Mesenchymal stem cell (in vitro differentiated cells and primary cell): Measurements from ENCODE around the gene SUMO1.

Experiments
- DNase-seq: peaks from one replicate; pipeline ENCODE4 v3.0.0-alpha.2; 2013
- H2AFZ ChIP-seq: one replicate; pipeline ENCODE4 v1.6.1; 2013; ENCODE audit warnings: low read depth, mild to moderate bottlenecking, control low read depth, inconsistent platforms, low read length, moderate library complexity
- H2AK5ac ChIP-seq: 2 replicates; pipeline ENCODE4 v1.6.1; 2013; ENCODE audit warnings: low read length, moderate library complexity, mild to moderate bottlenecking, inconsistent platforms; ENCODE audit not compliant: severe bottlenecking
- H2BK120ac ChIP-seq: one replicate; pipeline ENCODE4 v1.6.1; 2013; ENCODE audit warnings: low read depth, mild to moderate bottlenecking, inconsistent platforms, low read length, moderate library complexity
- H2BK12ac ChIP-seq, 2 experiments: one replicate each; pipeline ENCODE4 v1.6.1; 2013; ENCODE audit warnings: inconsistent platforms in 2 of 2, low read length in 2 of 2, mild to moderate bottlenecking in 2 of 2, moderate library complexity in 2 of 2, control low read depth in 1 of 2
- H2BK15ac ChIP-seq: one replicate; pipeline ENCODE4 v1.6.1; 2013; ENCODE audit warnings: mild to moderate bottlenecking, low read depth, inconsistent platforms; ENCODE audit not compliant: poor library complexity, severe bottlenecking
- H2BK5ac ChIP-seq: 2 replicates; pipeline ENCODE4 v1.6.1; 2013; ENCODE audit warnings: low read depth, mild to moderate bottlenecking, low read length, control low read depth, inconsistent platforms; ENCODE audit not compliant: poor library complexity, severe bottlenecking
- H3K14ac ChIP-seq, 2 experiments: one replicate each; pipeline ENCODE4 v1.6.1; 2013; ENCODE audit warnings: inconsistent platforms in 2 of 2, low read length in 2 of 2, control low read depth in 1 of 2, mild to moderate bottlenecking in 1 of 2, moderate library complexity in 1 of 2
- H3K18ac ChIP-seq, 2 experiments: one replicate each; pipeline ENCODE4 v1.6.1; 2013; ENCODE audit warnings: inconsistent platforms in 2 of 2, low read length in 2 of 2, control low read depth in 1 of 2, low read depth in 1 of 2, mild to moderate bottlenecking in 1 of 2
- H3K23ac ChIP-seq, 2 experiments: one replicate each; pipeline ENCODE4 v1.6.1; 2013; ENCODE audit warnings: inconsistent platforms in 2 of 2, low read length in 2 of 2, mild to moderate bottlenecking in 2 of 2, moderate library complexity in 2 of 2, control low read depth in 1 of 2
- H3K27ac ChIP-seq: 2 replicates; pipeline ENCODE4 v1.5.1; 2013; ENCODE audit warnings: mild to moderate bottlenecking, moderate library complexity, low read length, control low read depth, inconsistent platforms; ENCODE audit not compliant: poor library complexity, severe bottlenecking
- H3K27me3 ChIP-seq, 2 experiments: 2 replicates each; pipeline versions ENCODE4 v1.6.1 to v1.7.0; 2013; ENCODE audit warnings: low read length in 2 of 2, mild to moderate bottlenecking in 2 of 2, moderate library complexity in 2 of 2, control low read depth in 1 of 2, inconsistent platforms in 1 of 2; ENCODE audit not compliant: control insufficient read depth in 1 of 2, insufficient read depth in 1 of 2
- H3K36me3 ChIP-seq, 2 experiments: 2 replicates each; pipeline versions ENCODE4 v1.6.1 to v1.7.0; 2013; ENCODE audit warnings: low read length in 2 of 2, control low read depth in 1 of 2, inconsistent platforms in 1 of 2, low read depth in 1 of 2, mild to moderate bottlenecking in 1 of 2; ENCODE audit not compliant: insufficient read depth in 2 of 2, control insufficient read depth in 1 of 2
- H3K4ac ChIP-seq, 2 experiments: one replicate each; pipeline ENCODE4 v1.6.1; 2013; ENCODE audit warnings: inconsistent platforms in 2 of 2, low read length in 2 of 2, mild to moderate bottlenecking in 2 of 2, moderate library complexity in 2 of 2, control low read depth in 1 of 2, low read depth in 1 of 2
- H3K4me1 ChIP-seq: 2 replicates; pipeline ENCODE4 v1.6.1; 2013; ENCODE audit warnings: low read depth, low read length, control low read depth; ENCODE audit not compliant: control insufficient read depth, insufficient read depth
- H3K4me2 ChIP-seq: 2 replicates; pipeline ENCODE4 v1.6.1; 2013; ENCODE audit warnings: low read length, mild to moderate bottlenecking, inconsistent platforms; ENCODE audit not compliant: poor library complexity, severe bottlenecking
- H3K4me3 ChIP-seq, 2 experiments: 2 replicates each; pipeline versions ENCODE4 v1.5.1 to v1.7.0; 2013; ENCODE audit warnings: low read length in 2 of 2, mild to moderate bottlenecking in 2 of 2, control low read depth in 1 of 2, low read depth in 1 of 2; ENCODE audit not compliant: insufficient read depth in 1 of 2
- H3K79me1 ChIP-seq: replicated peaks from 2 replicates; pipeline ENCODE4 v1.6.1; 2013; ENCODE audit warnings: mild to moderate bottlenecking, control low read depth, low read length, inconsistent platforms; ENCODE audit not compliant: poor library complexity, severe bottlenecking
- H3K9ac ChIP-seq: 2 replicates; pipeline ENCODE4 v1.7.0; 2013; ENCODE audit warnings: mild to moderate bottlenecking, low read length, moderate library complexity
- H3K9me3 ChIP-seq: 2 replicates; pipeline ENCODE4 v1.7.0; 2013; ENCODE audit warnings: mild to moderate bottlenecking, low read length; ENCODE audit not compliant: control insufficient read depth
- H4K8ac ChIP-seq: one replicate; pipeline ENCODE4 v1.6.1; 2013; ENCODE audit warnings: inconsistent platforms, mild to moderate bottlenecking, low read length, moderate library complexity
- H4K91ac ChIP-seq: one replicate; pipeline ENCODE4 v1.6.1; 2013; ENCODE audit warnings: mild to moderate bottlenecking, low read length, inconsistent platforms
- WGBS: methylation state at CpG from one replicate; pipeline ENCODE4 v1.1.7; 2013; ENCODE audit warnings: mixed read lengths; 5-methylcytosine and 5-hydroxymethylcytosine counted together

Gene SUMO1

GRCh38 chr2:202178346-202178958 lies 59.9 kb downstream of the SUMO1 start:
- Histone ChIP-seq H2BK12ac (no peak overlapping the region), H4K8ac (no peak overlapping the region), H3K9ac (no peak overlapping the region), H3K4me3 (no peak overlapping the region), H3K27me3 (no peaks in the 10 kb centered on the region), H3K4me1 (no peaks in the 10 kb centered on the region), H2AK5ac (no peak overlapping the region), H3K14ac (no peak overlapping the region), H3K27ac (no peak overlapping the region), H2BK5ac (no peak overlapping the region), H3K4ac (no peak overlapping the region), H3K4me2 (no peak overlapping the region), H2BK120ac (no peak overlapping the region), H2AFZ (no peak overlapping the region), H3K36me3 (no peaks in the 10 kb centered on the region), H4K91ac (no peak overlapping the region), H3K9me3 (no peaks in the 10 kb centered on the region), H3K18ac (no peak overlapping the region), H3K23ac (no peak overlapping the region), H3K79me1 (no peaks in the 10 kb centered on the region), H2BK15ac (no peak overlapping the region)
- WGBS, result 57% methylated on average over 6 of the region's 7 CpGs
- peak; percentile 75 for DNase-seq

- H3K18ac ChIP-seq, result no peak overlapping the region
- no peaks in the 10 kb centered on the region for H3K9me3 ChIP-seq
- H3K9ac ChIP-seq, result no peak overlapping the region
- no peak overlapping the region for H3K27ac ChIP-seq
- H2BK120ac ChIP-seq, result no peak overlapping the region
- H2BK15ac ChIP-seq, result no peak overlapping the region
- H3K4me1 ChIP-seq, result peaks cover 5% of the 10 kb centered on the region
- H3K4ac ChIP-seq, result no peak overlapping the region
- no peak overlapping the region for H4K8ac ChIP-seq
- no peaks in the 10 kb centered on the region for H3K36me3 ChIP-seq
- H3K27me3 ChIP-seq, result peaks cover 0 to 23% of the 10 kb centered on the region in 2 experiments
- no peaks in the 10 kb centered on the region for H3K79me1 ChIP-seq
- no peak overlapping the region for H2AK5ac ChIP-seq
- no peak overlapping the region for H3K4me3 ChIP-seq
- 84% methylated on average over 6 of the region's 6 CpGs for WGBS
- no peak overlapping the region for H3K23ac ChIP-seq
- H2AFZ ChIP-seq, result no peak overlapping the region
- no peak overlapping the region for H3K14ac ChIP-seq
- no peak overlapping the region for H4K91ac ChIP-seq
- no peak overlapping the region for H3K4me2 ChIP-seq
- H2BK5ac ChIP-seq, result no peak overlapping the region
- peak overlapping the region in 1 of 2 experiments; percentile 3 for H2BK12ac ChIP-seq
- DNase-seq, result peak; percentile 28
These were observed 65.8 kb downstream of the SUMO1 start for GRCh38 chr2:202172439-202173211.

- Histone ChIP-seq H2AFZ (peak overlapping the region; percentile 30), H3K4ac (peak overlapping the region in 1 of 2 experiments; percentile 67), H3K14ac (no peak overlapping the region), H2BK15ac (peak overlapping the region; percentile 57), H2BK120ac (no peak overlapping the region), H4K91ac (peak overlapping the region; percentile 35), H3K9ac (peak overlapping the region; percentile 31), H2BK5ac (no peak overlapping the region), H3K79me1 (no peaks in the 10 kb centered on the region), H3K27ac (no peak overlapping the region), H2AK5ac (no peak overlapping the region), H3K9me3 (no peaks in the 10 kb centered on the region), H3K4me2 (peak overlapping the region; percentile 76), H4K8ac (peak overlapping the region; percentile 95), H3K23ac (no peak overlapping the region), H3K18ac (peak overlapping the region in 1 of 2 experiments; percentile 66), H3K4me1 (peaks cover 5% of the 10 kb centered on the region), H2BK12ac (peak overlapping the region in 1 of 2 experiments; percentile 61), H3K36me3 (no peaks in the 10 kb centered on the region), H3K4me3 (peak overlapping the region in 1 of 2 experiments; percentile 39), H3K27me3 (peaks cover 0 to 23% of the 10 kb centered on the region in 2 experiments)
- WGBS, result 5% methylated on average over 32 of the region's 32 CpGs
- peak; percentile 50 for DNase-seq
These were observed 67.1 kb downstream of the SUMO1 start for GRCh38 chr2:202171241-202171825.

- H3K27me3 ChIP-seq, result peaks cover 0 to 26% of the 10 kb centered on the region in 2 experiments
- H3K36me3 ChIP-seq, result no peaks in the 10 kb centered on the region
- no peak overlapping the region for H2BK12ac ChIP-seq
- H2AFZ ChIP-seq, result no peak overlapping the region
- H2AK5ac ChIP-seq, result no peak overlapping the region
- H3K27ac ChIP-seq, result no peak overlapping the region
- no peaks in the 10 kb centered on the region for H3K79me1 ChIP-seq
- H3K4me2 ChIP-seq, result no peak overlapping the region
- H3K18ac ChIP-seq, result no peak overlapping the region
- no peak overlapping the region for H4K8ac ChIP-seq
- no peak overlapping the region for H3K14ac ChIP-seq
- no peak overlapping the region for H2BK5ac ChIP-seq
- no peak overlapping the region for H3K23ac ChIP-seq
- no peak for DNase-seq
- no peak overlapping the region for H4K91ac ChIP-seq
- WGBS, result 86% methylated on average over 8 of the region's 8 CpGs
- no peak overlapping the region for H3K4ac ChIP-seq
- no peak overlapping the region for H2BK120ac ChIP-seq
- peaks cover 5% of the 10 kb centered on the region for H3K4me1 ChIP-seq
- no peak overlapping the region for H2BK15ac ChIP-seq
- no peak overlapping the region for H3K9ac ChIP-seq
- no peak overlapping the region for H3K4me3 ChIP-seq
- H3K9me3 ChIP-seq, result no peaks in the 10 kb centered on the region
These were observed 68.5 kb downstream of the SUMO1 start for GRCh38 chr2:202169832-202170424.
